HT-29 (cell line): ENCODE data around the gene COTL1. TPM values are rescaled to one million over a fixed set of nuclear protein-coding genes. Genes with fewer than 3 reads are reported as not detected.

Experiments
- DNase-seq: peaks from one replicate; pipeline ENCODE4 v3.0.0-alpha.2; 2015; ENCODE audit warnings: low spot score
- total RNA-seq: library from RNA; depleted of rRNA; stranded (reverse); fragments of >200 nt; shearing (Covaris generic); gene quantifications from 2 replicates; pipeline ENCODE4 v1.2.3, GENCODE V29; 2014; rRNA removed

Gene COTL1, protein sequence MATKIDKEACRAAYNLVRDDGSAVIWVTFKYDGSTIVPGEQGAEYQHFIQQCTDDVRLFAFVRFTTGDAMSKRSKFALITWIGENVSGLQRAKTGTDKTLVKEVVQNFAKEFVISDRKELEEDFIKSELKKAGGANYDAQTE
- total RNA-seq, result 105 and 121 TPM in 2 replicates

DNA sequence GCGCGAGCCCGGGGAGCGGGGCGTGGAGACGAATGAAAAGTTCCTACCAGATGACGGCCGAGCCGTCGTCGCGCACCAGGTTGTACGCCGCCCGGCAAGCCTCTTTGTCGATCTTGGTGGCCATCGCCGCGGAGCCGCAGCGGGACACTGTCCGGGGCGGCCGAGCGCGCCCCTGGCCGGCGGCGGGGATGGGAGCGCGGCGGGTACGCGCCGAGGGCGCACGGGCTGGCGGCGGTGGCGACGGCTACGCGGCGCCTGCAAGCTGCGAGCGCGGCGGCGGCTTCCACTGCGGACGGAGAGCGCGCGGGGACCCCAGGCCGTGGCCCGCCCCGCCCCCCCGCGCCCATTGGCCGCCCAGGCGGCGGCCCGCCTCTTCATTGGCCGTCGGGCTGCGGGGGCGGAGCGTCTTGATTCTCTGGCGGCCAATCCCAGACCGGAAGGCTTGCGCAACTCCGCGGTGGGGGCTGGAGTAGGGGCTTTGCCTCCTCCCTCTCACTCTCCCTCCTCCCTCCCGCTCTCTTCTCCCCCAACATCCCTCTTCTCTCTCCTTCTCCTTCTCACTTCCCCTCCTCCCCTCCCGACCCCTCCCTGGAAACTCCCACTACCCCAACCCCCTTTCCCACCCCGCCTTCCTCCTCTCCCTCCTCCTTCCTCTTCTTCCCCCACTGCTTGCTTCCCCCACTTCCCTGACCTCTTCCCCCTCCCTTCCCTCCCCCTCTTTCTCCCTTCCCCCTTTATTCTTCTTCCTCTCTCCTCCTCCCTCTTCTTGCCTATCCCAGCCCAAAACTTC is at the start of gene COTL1:
TSS of gene COTL1 (minus strand) at position 288 of the 790 bp plus-strand sequence. CDS start at position 124, 164 bp downstream.
- peak; percentile 95 for DNase-seq

DNA sequence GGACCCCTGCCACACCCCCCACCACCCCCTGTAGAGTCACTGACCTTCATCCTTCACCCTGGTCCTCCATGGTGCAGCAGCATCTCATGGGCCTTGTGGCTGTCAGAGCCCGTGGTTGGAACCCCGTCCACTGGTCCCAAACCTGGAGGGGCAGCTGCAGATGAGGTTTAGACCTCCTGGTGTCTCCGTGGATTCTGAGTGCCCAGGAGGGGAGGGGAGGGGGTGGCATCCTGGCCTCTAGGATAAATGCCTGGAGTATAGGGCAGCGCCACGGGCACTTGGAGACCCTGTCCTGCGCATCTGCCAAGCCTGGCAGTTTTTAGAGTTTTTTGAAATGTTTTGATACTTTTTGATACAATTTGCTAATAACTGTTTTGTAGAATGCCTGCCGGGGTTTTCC is 48.0 kb upstream of the COTL1 start:
- no peak for DNase-seq

DNA sequence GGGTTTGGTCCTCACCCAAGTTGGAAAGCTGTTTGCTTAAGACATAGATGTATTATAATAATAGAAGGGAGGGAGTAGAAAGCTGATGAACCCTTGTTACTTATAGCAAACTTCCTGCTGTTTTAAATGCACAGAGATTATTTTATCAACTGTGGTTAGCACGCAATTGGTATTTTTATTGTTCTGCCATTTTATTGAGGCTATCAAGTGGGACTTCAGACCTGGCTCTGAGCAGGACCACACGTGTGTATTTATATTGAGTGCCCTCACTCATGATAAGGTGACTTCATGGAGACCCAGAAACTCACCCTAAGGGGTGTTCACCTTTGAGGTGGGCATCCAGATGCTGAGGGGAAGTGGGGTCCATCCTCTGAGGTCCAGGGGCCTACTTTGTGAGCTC is 47.5 kb upstream of the COTL1 start:
- DNase-seq, result no peak

DNA sequence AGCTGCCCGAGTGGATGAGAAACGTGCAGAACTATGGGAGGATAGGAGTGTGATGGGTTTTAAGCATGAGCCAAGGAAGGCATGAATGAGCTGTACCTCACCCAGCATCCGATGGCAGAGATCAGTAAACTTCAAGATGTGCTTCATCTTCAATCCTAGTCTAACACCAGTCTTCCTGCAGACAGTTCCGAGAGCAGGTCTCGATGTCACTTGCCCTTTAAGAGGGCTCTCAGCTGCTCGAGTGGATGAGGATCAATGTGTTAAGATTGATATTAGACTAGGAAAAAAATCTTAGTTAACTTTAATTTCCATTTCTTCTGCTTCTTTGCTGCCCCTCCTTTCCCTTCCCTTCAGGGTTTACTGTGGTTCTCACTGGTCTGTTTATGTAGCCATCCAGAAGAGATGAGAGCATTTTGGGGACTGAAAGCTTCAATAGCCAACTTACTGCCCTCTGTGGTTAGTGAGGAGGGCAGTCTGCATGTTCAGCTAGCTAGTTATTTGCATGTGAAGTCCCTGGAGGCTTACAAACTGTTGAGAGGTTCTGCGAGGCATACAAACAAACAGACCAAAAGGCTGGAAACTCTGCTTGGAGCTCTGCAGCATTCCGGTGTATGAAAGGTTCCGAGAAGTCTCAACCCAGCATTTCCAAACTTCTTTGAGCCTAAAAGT is 45.7 kb upstream of the COTL1 start:
- no peak for DNase-seq

DNA sequence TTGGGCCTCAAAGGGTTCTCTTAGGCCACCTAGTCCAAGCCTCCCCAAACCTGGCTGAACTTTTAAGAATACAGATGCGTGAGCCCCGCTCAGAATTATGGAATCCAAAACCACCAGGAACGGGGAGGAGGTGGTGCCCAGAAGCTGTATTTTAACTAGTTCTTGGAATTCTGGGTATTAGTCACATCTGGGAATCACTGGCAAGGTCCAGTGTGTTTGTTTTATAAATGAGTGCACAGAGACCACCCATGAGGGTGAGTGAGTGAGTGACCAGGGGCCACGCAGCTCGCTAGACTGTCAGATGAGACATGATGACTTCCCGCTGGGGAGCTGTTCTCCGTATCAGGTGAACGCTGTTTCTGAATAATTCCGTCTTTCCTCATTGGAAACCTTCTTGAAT is 44.6 kb upstream of the COTL1 start:
- DNase-seq, result no peak

DNA sequence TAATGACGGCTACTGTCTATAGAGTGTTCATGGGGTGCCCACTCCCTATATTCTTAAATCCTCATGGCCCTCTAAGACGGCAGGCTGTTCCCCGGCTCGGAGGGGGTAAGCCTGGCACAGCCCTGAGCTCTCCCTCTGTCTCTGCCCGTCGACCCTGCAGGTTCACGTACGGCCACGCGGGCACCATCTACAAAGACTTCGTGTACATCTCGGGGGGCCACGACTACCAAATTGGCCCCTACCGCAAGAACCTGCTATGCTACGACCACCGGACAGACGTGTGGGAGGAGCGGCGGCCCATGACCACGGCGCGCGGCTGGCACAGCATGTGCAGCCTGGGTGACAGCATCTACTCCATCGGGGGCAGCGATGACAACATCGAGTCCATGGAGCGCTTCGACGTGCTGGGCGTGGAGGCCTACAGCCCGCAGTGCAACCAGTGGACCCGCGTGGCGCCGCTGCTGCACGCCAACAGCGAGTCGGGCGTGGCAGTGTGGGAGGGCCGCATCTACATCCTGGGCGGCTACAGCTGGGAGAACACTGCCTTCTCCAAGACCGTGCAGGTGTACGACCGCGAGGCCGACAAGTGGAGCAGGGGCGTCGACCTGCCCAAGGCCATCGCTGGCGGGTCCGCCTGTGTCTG is 43.7 kb upstream of the COTL1 start:
- DNase-seq, result no peak

DNA sequence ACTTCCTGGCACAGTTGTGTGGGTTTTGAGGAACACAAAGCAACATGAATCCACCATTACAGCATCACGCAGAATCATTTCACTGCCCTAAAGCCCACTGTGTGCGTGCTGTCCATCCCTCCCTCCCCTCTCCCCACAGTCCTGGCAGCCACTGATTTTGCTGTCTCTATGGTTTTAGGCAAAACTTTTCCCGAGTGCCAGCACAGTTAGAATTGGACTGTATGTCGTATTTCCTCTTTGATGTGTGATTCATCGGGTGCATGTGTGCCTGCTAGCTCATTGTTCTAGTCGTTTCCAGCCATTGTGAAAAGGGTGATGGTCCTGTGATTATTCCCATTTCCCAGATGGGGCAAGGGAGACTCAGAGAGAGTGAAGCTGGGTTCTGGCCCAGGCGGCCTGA is 43.1 kb upstream of the COTL1 start:
- DNase-seq, result no peak

DNA sequence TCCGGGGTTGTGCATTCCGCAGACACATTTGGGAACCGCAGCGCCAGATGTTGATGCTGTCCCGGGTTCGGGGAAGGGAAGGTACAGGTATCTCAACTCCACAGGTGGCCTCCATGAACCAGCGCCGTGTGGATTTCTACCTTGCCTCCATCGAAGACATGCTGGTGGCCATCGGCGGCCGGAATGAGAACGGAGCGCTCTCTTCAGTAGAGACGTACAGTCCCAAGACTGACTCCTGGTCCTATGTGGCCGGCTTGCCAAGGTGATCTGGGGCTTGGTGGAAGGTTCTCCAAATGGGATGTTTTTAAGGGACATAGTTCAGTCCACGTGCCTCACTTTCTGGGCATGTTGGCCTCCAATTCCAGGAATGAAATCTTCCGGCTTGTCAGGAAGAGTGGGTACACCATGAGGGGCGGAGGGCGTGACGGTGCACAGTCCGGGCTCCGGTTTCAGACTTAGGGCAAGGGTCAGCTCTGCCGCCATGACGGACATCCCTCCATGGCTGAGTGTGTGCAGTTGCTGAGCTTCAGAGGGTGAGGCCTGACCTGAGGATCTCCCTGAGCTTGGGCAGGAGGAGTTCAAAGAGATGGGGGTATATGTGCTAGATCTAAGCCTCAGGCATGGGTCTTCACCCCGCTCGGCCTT is 41.9 kb upstream of the COTL1 start:
- no peak for DNase-seq

DNA sequence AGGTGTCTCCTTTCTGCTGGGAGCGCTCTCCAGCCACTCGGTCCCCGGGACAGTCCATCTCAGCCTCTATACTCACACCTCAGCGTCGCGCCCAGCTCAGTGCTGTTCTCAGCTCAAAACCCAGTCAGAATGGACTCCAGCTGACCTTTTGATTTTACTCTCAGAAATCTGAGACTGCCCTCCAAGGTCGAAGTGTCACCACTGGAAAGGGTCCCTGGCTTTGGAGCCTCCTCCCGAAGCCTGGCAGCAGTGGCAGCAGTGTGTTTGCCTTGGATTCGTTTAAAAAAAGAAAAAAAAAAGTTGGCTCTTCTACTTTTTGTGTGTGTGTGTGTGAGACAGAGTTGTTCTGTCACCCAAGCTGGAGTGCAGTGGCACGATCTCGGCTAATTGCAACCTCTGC is 40.8 kb upstream of the COTL1 start:
- DNase-seq, result no peak

DNA sequence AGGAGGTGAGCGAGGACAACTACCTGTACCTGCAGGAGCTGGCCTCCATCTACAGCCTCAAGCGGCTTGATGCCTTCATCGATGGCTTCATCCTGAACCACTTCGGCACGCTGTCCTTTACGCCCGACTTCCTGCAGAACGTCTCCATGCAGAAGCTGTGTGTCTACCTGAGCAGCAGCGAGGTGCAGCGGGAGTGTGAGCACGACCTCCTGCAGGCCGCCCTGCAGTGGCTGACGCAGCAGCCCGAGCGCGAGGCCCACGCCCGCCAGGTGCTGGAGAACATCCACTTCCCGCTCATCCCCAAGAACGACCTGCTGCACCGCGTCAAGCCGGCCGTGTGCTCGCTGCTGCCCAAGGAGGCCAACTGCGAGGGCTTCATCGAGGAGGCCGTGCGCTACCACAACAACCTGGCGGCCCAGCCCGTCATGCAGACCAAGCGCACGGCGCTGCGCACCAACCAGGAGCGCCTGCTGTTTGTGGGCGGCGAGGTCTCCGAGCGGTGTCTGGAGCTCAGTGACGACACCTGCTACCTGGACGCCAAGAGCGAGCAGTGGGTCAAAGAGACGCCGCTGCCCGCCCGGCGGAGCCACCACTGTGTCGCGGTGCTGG is 39.5 kb upstream of the COTL1 start:
- DNase-seq, result no peak

DNA sequence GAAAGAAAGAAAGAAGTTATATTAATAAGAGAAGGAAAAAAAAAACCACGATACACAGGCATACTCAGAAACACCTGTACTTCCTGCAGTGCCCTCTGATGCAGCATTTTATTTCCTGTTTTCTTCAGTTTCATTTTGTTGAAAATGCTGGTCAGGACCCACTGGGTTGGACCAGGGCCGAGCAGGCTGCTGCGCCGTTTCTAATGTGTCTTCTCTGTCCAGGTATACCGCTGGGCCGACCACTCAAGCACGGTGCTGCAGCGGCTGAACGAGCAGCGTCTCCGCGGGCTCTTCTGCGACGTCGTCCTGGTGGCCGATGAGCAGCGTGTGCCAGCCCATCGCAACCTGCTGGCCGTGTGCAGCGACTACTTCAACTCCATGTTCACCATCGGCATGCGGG is 38.8 kb upstream of the COTL1 start:
- no peak for DNase-seq

DNA sequence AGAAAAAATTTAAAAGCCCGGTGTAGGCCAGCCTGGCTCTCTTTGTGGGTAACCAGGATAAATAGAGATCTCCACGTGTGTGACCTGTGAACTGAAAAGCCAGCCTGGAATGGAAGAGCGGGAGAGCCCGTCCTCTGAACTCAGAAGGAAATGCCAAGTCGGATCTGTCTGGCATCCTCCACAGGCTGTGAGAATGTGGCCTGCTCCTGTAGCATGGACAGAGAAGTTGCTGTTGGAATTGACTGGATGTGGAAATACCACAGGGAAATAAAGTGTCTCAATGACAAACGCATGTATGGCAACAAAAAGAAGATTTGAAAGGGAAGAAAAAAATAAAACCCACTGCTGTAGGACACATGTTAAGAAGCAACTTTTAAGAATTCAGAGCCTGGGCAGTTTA is 37.1 kb upstream of the COTL1 start:
- no peak for DNase-seq

DNA sequence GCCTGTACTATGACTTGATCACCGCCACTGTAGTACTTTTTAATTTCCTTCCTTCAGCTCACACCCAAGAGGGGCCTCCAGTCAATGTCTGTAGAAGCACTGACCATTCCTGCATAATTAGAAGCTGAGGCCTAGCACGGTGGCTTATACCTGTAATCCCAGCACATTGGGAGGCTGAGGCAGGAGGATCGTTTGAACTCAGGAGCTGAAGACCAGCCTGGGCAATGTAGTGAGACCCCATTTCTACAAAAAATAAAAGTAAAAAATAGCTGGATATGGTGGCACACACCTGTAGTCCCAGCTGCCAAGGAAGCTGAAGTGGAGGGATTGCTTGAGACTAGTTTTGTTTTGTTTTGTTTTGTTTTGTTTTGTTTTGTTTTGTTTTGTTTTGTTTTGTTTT is 36.4 kb upstream of the COTL1 start:
- DNase-seq, result no peak

DNA sequence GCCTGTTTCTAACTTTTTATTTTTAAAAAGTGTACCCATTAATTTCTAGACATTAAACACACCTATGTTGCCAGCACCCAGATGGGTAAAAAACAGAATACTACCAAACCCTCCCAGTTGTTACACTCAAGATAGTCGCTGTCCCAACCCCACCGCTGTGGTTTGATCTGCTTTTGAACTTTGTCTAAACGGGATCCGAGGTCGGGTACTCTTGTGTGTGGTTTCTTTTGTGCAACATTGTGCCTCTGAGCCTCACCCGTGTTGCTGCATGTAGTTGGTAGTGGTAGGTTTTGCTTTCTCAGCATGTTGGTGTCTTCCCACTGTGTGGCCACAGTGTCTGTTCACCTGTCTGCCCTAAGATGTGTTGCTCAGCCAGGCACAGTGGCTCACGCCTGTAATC is 34.7 kb upstream of the COTL1 start:
- no peak for DNase-seq

DNA sequence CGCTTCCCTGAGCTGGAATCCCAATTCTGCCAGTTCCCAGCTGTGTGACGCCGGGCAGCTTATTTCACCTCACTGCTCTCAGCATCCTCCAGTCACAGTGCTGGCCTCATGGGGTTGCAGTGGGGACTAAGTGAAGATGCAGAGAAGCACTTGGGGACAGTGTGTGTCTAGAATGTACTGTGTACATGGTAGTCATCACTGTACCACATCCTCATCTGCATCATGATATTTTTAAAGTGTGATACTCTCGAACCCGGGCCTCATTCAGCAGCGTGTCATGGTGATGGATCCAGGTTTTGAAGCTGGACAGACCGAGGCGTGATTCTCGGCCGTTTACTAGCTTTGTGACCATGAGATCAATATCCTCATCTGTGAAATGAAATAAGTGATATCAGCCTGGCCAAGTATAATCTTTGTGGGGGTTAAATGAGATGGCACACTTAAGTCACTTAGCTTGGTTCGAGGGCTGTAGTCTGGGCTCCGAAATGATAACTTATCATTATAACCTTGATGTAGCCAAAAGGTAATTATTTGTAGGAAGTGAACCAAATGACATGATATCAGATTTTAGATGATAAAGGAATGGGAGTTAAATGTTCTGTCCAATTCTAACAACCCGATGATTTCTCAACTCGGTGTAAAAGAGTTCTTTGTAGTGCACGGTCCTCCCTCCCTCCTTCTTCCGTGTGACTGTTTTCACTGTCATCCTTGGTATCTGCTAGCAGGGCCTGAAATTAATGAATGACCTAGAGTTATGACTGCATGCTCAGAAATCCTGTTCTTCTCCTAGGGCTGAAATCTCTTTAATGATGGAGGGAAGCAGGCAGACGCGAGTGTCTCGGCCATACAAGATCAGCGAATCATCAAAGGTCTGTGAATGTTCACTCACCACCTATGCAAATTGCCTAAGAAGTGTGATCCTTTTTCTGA is 32.4 kb upstream of the COTL1 start:
- no peak for DNase-seq

DNA sequence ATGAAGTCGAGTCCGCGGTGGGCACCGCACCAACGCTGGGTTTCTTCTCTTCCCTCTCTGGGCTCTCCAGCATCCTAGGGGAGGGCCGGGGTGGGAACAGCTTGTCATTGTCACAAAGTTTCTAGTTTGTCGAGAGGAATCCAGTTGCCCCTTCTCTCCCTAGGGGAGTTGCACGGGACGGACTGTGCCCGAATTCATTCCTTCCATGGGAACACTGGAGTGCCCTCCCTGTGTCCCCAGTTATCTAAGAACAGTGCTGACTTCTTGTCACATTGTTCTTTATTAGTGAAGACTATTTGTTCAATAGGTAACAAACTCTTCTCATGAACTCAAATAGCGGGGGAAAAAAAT is 31.6 kb upstream of the COTL1 start:
- DNase-seq, result no peak

DNA sequence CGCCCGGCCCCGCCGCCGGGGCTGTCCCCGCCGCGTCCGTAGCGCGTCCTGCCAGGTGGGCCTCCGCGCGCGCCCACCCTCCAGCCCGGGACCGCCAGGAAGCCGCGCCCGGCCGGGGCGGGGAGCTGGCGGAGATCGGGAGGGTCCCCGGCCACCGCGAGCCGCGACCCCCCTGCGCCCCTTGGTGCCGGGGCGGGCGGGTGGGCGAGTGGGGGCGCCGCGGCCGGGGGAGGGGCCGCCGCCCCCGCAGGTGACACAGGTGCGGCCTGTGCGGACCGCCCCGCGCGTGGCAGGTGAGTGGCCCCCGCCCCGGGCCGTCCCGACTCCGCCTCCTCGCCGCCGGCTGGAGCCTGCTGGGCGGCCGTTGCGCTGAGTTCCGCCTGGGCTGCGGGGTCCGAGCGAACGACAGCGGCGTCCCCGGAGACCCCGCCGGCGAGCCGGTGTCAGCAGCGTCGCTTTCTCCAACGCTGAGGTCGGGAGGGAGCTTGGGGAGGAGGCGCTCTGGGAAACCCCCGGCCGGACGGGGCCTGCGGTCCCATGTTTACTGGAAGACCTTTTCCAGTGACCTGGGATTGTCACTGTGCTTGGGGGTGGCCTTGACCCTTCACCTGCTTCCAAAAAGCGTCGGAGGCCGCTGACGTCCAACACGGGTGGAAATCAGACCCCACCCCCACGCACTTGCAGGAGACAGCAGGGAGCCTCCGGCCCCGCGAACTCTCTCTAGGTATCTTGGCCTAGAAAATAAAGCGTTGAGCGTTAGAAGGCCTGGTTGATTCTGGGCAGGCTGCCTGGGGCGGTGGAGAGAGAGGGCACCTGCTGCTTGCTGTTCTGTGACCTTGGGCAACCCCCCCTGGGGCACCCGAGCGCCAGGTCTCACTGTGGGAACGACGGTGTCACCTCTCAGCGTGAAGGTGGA is 31.0 kb upstream of the COTL1 start:
- peak; percentile 31 for DNase-seq

DNA sequence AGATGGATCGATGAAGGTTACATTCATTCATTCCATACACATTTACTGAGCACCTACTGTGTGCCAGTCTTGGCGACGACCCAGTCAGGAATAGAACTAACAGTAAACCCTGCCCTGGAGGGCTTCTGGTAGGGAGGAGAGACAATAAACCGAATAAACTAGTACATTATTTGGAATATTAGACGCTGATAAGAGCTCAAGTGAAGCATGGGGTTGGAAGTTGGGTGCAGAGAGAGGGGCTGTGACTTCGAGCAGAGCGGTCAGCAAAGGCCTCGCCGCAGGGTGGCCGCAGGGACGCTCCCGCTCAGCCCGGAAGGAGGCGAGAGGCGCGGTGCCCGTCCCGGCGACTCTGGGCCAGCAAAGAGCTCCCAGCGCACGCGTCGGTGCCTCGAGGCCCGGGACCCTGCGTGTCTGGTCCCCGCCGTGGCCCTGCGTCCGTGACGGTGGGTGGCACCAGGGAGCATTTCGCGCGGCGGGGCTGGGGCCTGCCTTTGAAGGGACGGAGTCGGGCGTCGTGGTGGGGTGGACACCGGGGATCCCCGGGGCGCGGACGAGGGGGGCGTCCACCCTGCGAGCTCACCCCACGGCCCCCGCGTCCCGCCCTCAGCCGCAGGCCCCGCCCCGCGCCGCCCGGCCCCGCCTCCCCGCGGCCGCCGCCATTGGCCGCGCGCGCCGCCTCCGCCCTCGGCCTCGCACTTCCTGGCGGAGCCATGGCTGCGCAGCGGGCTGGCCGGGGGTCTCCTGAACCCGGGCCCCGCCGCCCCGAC is 30.1 kb upstream of the COTL1 start, which contains the start of gene KLHL36:
TSS of gene KLHL36 (plus strand) at position 684 of the 767 bp plus-strand sequence. CDS start 2,357 bp downstream, outside the sequence.
- peak; percentile 28 for DNase-seq
